SHP77 treated with DMSO at 0.1 percent for 48 hours (cell line): ENCODE data around the gene PCSK6.

Experiments
- DNase-seq: peaks from one replicate; lab custom pipeline; 2025; lab: John Stamatoyannopoulos, UW

The PCSK6 gene

DNA sequence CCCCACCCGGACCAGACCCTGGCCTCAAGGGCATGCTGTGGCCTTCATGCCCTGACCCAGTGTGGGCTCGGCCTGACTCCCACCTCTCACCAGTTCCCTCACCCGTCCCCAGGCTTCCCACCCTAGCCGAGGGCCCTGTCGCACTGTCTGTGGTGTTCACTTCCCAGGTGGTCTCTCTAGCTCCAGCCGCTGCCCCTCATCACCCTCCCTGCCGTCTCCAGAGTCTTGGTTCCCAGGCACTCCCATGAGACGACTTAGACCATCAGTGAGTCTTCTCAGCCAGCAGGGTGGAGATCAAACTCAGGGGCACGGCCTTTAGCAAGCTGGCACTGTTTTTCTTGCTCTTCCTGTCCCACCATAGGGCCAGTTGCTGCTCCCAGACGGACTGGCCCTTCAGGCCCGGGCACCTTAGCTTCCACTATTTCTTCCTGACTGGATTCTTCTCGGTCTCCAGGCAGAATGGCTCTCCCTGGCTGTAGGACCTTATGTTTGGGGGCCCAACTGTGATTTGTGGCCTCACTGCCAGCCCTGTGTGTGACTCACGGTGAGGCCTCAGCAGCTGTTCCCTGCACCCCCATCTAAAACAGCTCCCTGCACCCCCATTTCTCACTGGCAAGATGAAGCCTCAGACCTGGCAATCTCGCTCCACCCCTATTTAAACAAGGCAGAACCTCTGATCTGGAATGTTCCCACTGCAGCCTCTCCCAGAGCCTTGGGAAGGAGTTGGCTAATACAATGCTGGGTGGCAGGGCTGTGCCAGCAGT, 9.4 kb upstream of the PCSK6 start:
- no peak for DNase-seq

DNA sequence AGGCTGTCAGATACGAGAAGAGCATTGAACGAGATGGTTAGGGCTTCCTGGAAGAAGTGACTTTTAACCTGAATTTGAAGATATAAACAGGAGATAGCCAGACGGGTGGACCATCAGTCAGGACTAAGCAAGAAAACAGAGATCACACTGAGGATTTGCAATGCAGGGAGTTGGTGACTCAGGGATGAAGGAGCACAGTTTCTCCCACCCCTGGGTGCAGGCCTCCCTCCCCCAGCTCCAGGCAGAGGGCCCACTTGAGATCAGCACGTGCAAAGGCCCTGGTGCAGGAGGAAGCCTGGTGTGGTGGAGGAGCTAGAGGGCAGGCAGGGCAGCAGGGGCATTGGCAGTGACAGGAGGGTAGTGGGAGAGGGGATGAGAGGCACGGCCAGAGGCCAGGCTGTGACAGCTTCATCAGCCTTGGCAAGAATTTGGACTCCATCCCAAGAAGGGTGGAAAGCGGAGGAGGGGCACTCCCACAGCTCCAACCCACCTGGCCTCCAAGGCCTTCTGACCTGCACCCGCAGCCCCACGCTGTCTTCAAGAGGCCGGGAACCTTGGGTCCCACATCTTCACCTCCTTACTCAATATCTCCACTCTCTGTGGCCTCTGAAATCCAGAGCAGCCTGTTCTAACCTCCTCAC, 8.7 kb upstream of the PCSK6 start:
- no peak for DNase-seq

DNA sequence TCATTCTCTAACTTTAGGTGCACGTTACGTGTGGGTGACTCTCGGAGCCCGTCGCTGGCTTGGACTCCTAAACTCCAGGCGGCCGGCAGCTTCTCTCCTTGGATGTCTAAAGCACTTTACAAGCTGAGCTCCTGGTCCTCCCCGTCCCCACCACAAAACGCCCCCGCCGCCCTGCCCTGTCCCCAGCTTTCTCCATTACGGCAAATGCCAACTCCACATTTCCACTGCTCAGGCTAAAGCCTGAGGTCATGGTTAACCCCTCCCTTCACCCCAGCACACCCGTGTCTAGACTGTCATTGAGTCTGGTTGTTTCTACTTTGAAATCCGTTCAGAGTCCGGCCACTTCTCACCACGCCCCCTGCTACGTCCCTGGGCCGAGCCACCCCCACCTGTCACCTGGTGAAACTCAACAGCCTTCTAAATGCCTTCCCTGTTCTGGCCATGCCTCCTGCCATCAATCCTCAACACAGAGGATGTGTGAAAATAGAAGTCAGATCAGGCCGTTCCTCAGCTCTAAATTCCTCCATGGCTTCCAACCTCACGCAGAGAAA, 8.1 kb upstream of the PCSK6 start:
- no peak for DNase-seq

DNA sequence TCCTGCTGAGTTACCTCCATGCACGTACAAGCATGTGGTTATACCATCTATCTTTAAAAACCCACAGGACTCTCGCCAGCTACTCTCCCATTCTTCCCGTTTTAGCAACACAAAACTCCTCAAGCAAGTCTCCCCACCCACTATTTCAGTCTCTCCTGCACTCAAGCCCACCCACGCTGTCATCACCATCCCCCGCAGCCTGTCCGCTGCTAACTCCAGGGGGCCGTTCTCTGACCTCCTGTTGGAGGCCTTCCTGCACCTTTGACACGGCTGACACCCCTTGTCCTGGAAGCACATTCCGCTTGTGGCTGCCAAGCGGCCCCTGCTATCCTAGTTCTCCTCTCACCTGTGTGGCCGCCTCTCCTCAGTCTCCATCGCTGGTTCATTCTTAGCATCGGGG, 7.5 kb upstream of the PCSK6 start:
- no peak for DNase-seq

DNA sequence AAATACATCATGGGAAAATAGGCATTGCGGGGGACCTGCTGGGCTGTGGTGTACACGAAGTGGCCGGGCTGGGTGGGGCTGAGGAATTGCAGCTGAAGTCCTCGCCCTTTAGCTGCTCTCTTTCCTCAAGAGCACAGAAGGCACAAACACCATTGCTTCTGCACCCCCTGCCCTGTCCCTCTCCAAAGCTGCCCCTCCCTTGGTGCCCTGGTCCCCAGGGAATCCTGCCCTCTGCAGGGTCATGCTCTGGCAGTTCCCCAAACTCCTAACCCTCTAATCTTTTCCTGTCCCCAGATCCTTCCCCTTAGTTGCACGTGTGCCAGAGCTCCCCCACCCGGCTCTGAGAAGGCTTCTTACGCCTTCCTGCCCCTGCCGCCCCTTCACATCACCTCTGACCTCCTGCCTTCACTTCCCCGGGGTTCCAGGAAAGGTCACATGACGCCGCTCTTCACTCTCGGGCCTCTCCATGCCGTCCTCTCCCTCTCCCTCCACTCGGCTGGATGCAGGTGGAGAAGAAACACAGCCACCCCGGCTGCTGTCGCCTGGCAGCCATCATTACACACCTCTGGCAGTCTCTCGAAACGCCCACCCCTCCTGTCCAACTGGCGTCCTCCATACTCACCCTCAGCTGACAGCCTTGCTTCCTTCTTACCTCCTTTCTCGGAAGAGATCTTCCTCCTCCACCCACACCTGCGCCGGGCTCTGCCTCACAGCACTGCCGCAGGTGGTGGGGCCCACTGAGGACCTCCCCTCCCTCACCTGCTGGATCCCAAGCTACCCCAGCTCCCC, 6.9 kb upstream of the PCSK6 start:
- DNase-seq = no peak

DNA sequence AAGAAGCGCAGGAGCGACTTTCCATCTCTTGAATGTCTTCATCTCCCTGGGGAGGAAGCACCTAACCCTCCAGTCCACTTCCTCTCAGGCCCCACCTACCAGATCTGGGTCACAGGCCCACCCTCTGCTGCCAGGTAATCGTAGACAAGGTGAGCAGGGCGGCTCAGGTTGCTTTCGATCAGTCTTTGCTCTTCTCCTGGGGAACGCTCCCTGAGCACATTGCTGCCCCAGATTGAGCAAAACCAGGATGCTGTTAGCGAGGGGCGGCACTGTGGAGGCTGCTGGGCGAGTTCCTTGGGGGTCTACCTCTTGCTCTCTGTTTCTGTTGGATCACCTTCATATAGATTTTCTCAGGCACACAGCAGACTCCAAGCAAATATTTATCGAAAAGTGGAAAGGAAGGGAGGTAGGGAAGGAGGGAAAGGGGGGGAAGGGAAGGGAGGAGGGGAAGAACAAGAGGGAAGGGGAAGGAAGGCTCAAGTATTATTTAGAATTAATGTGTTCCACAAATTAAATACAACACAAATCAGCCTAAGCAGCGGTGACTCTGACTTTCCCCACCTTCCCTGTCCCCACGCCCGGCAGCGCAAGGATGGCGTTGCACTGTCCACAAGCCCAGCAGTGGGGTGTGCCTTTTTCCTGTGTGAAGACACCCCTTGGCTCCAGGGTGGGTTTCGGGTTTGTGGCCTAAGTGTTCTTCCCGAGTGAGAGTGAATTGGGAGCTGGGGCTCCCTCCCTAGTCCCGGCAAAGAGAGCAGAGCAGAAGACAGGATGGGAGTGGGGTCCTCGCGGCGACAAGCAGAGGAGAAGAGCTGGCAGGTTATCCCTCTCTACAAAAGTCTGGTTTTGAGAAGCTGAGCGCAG, 6.1 kb upstream of the PCSK6 start:
- DNase-seq = no peak

DNA sequence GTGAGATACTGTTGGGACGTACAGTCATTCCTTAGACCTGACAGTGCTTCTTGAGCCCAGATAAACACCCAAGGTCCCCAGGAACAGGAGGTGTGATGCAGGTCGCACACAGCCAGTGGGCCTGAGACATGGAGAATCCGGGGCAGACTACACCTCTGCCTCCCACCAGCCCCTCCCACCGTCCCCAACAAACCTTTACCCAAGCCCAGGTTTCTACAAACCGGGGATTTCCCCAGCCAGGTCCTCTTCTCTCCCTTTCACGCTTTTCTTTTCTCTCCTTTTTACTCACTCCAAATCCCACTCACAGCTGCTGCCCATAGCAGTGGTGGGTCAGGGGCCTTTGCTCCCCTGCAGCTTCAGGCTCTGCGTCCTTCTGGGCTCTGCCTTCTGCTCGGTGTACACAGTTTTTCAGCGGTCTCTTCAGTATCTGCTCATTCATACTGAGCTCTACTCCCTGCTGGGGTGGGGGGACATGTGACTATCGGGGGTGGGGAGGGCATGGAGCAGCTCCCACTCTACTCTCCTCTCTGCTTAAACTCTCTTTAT, 4.8 kb upstream of the PCSK6 start:
- DNase-seq = no peak

DNA sequence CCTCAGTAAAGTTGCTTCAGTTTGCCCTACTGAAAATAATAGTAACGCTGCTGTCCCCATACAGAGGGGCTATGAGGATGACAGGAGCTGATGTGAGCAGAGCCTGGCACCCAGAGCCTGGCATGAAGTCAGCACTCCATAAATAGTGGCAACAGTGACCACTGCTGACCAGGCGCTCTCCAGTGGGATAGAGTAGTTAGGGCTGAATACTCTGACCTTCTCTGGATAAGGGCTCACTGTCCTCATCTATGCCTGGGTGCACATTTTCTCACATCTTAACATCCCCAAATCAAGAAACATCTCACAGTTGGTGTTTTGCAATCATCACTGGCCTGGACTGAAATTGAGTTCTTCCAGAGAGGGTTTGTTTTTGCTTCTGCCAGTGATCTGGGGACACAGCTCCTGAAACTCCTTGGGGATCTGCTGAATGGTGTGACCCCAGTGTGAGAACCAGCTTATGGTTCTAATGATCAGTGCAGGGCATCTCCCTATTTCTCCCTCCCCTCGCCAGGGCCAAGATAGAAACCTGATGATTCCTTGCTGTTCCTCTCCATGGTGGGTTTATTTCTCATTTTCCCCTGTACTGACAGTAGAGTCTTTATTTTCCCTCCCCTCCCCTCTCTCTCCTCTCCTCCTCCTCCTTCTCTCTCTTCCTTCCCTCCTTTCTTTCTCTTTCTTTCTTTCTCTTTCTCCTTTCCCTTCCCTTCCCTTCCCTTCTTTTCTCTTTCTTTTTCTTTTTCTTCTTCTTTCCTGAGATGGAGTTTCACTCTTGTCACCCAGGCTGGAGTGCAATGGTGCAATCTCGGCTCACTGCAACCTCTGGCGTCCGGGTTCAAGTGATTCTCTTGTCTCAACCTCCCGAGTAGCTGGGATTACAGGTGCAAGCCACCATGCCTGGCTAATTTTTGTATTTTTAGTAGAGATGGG, 3.5 kb upstream of the PCSK6 start:
- DNase-seq = no peak

DNA sequence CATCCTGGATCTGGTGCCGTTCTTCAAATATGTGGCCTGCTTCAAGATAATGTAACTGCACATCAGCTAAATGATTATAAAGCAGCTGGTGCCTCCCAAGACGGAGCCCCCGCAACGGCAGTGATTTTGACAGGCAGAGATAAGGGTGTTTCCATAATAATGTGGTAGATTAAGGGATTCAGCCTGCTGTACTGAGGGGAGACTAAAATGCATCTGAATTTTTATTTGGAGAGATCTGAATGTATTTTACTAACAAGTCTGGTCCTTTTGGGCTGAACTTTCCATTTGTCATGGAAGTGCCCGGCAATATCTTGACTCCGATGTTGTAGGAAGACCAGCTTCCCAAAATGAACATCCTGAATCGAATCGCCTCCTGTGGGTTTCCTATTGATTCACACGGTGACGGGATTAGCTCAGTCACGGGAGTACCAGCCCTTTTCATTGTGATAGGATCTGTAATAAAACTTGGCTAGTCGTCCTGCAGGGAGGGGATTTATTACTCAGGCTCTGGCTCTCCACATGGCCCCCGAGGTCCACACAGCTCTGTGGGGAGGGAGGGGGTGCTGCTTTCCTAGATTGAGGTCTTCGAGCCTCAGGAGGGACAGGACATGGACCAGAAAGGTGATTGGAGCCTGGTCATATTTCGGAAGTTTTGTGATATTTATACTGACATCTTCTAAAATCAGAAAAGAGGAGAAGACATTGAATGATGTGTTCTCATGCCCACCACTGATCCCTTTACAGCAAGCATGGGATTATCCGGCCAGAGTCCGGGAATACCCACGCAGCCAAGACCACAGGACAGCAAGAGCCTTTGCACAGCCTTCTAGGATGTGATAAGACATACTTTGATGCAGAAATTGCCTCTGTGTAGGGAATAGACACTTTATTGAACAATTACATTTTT, 2.5 kb upstream of the PCSK6 start:
- no peak for DNase-seq

DNA sequence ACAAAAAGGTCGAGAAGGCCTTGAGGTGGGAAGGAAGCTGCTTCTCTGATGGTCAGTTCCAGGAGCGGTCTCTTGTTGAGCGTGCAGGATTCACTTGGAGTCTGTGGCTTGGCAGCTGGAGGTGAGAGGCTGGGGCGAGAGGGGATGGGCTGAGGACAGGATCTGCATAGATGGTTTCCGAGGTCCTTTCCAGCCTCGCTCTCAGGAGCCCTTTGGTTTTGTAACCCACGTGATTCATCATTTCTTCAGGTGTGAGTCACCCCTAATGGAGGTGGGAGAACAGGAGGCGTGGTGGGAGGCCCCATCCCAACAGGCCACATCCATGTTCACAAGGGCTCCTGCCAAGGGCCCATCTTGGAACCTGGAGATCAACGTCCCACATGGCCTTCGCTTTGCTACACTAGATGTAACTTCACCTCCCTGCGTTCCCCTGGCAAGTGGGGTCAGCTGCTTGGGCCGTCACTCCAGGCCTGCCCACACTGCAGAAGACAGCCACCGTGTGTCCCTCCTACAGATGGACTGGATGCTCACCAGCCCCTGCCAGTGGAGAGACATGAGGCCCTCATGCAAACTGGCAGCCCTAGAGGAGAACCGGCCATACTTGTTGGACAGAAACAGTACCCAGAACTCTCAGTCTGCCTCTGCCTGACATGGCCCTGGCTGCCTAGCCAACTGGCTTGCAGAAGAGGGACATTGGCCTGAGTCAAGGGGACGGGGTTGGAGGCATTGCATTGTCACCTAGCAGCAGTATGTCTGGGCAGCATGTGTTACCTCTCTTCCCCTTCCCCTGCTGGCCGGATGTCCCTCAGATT, 1.6 kb upstream of the PCSK6 start:
- no peak for DNase-seq

DNA sequence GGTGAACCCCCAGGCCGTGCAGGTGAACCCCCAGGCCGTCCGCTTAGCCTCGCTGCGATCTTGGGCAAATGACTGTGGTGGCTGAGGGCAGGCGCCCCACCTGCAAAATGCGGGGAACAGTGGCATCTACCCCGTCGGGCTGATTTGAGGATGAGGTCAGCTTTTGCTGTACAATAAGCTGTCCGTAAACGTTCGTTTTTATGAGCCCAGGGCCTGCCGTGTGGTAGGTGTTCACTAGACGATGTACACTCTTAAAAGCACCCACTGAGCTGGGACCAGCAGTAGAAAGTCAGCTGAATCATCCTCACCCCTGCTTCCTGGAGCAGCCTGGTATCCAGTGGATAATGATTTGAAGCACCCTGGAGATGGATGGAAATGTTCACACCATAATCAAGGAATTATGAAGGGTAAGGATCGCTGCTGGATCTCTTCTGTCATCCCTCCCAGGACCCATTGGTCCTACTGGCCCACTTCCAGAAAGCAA, 943 bp upstream of the PCSK6 start:
- no peak for DNase-seq

DNA sequence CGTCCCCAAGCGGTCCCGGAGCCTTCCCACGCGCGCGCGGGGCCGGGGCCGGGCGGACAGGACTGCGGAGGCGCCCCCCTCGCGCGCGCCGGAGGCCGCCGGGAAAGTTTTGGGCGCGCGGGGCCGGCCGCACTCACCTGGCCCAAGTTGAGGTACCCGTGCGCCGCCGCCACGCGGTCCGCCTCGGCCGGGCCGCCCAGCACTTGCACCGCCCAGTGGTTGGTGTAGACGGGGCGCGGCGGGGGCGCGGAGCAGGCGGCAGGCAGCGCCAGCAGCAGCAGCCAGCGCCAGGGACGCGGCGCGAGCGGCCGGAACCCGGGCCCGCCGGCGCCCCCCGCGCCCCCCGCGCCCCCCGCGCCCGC, 289 bp downstream of the PCSK6 start:
- DNase-seq = no peak

DNA sequence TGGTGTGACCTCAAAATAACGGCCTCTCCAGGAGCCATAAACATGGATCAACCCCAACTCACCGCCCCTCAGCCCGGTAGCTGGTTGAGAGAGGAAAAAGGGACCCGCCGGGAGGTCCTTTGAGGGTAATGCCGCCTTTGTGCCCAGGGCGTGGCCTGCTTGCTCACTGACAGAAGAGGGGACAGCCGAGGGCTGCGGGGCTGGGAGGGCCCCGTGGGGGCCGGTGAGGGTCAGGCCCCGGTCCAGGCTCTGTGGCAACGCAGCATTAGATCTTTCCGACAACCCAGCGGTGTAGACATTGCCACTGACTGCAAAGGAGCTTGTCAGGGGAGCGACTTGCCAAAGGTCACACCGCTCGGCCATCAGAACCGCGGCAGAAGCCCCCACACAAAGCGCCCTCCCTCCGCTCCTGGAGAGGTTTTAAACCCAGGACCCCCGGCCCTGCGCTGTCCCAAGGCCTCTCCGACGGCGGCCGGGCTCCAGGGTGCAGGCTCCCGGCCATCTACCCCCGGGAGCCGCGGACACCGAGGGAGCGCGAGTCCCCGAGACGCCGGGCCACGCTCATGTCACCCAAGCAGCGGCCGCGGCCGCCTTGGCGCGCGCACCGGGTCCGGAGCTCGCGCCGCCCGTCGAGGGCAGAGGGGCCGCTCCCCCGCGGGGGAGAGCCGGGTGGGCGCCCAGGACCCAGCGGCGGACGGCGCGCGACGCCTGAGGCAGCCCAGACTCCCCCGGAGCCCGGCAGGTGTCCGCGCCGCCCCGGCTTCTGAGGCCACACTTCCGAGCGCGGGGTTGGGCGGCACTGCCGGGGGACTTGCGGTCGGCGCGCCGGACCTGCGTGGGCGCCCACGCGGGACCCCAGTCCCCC, 975 bp downstream of the PCSK6 start:
- DNase-seq = no peak

DNA sequence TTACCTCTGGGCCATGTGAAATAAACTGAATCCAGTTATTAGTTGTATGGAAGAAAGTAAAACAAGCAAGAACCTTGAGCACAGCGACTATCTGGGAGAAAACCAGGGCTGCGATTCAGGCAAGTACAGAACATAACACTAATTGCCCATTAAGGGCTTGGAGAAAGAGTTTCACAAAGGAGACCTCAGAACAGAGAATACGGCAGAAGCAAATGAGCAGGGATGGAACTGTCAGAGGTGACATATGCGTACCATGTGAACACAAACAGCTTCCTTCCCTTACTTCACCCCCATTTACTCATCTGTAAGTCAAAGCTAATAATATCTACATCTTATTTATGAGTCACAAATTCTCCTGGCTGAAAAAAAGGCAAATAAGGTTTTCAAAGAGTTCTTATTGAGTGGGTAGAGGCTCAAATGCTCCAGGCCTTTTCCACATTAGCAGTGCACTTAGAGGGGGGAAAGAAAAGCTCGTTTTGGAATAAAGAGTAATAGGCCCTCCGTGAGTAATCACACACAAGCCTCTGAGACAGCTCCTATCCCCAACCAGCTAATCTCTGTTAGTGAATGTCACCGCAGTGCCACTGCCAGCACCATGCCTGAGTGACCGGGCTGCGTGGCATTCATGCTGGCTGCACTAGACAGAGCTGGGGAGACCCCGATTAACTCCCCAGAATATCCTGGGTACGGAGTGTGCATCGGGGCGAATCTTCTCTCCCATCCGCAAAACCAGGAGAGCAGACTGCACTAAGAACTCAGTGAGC, 2.6 kb downstream of the PCSK6 start:
- no peak for DNase-seq

DNA sequence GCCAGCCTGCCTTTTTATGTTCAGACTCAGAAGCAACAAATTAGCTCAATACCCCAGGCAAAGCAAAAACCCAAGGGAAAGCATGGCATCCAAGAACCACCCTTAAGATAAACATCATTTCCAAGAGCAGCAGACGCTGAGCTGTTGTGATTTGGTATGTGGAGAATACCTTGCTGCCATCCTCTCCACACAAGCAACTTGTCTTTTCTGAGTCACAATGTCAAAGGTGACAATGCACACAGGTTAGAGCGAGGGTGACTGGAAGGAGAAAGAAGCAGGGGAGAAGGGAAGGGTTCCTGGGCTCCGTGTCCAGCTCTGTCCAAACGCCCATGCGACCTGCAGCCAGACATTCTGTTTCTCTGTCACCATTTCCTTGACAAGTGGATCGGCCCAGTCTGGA, 6.0 kb downstream of the PCSK6 start:
- DNase-seq = no peak

DNA sequence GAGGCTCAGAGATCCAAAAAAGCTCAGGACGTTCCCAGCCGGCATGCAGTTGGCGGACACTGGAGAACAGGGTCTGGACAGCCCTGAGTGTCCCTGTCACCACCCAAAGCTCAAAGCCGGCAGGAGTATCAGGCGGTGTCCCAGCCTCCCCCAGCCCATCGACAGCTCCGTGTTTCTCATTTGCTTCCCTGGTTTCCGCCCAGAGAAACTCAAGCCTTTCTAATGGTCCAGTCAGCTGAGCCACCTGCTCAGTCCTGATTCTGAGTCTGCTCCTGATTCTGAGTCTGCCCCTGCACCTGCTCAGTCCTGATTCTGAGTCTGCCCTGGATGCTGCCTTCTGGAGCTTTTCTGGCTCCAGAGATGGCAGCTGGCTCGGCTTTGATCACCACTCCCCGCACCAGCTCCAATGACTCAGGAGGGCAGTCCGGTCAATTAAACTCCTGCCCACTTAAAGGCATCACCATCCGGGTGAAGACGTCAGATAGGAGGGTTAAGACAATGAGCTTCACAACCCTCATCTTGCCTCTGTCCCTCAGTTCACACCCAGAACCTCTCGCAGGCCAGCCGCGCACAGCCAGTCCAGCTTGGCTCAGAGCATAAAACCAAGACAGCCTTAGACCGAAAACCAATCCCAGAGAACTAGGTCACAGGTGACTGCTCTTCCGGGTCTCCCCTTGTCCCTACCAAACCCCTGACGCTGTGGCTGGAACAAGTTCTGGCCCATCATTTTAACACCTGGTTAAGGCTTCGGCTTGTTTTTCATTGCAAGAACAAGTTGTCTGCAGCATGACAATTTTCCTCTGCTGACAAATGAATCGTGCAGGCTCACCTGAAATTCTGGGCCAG, 6.8 kb downstream of the PCSK6 start:
- no peak for DNase-seq
